ES-I3 (cell line): ENCODE results near the gene NEK10.

Experiments used
- H3K36me3 ChIP-seq: 2 replicates; pipeline ENCODE4 v1.6.1; 2013; ENCODE audit warnings: mild to moderate bottlenecking, low read length, control low read depth, moderate library complexity; ENCODE audit not compliant: insufficient read depth
- H3K4me1 ChIP-seq: 2 replicates; pipeline ENCODE4 v1.6.1; 2013; ENCODE audit warnings: mild to moderate bottlenecking, control low read depth, low read length; ENCODE audit not compliant: insufficient read depth
- H3K9ac ChIP-seq: 2 replicates; pipeline ENCODE4 v1.6.1; 2013; ENCODE audit warnings: low read depth, mild to moderate bottlenecking, low read length, moderate library complexity
- H3K9me3 ChIP-seq: 2 replicates; pipeline ENCODE4 v1.6.1; 2013; ENCODE audit warnings: mild to moderate bottlenecking, low read length, moderate library complexity; ENCODE audit not compliant: control insufficient read depth, insufficient read depth

NEK10 gene

DNA sequence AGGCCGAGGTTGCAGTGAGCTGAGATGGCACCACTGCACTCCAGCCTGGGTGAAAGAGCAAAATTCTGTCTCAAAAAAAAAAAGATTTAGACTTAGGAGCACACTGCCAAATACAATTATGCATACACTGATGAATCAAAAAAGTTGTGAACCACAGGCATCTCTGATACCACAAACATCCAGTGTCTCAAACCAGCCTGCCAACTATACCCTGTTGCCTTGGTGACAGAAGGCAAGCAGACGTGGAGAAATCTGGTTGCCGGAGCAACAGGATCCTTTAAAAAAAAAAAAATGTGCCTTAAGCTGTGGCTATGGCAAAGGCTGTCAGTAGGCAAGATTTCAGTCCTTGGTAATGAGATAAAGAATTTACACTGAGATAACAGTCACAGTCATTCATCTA lies 202.3 kb downstream of the NEK10 start:
- H3K36me3 ChIP-seq, result no peaks in the 10 kb centered on the region
- H3K9ac ChIP-seq, result no peak overlapping the region
- H3K4me1 ChIP-seq, result no peaks in the 10 kb centered on the region
- no peaks in the 10 kb centered on the region for H3K9me3 ChIP-seq

DNA sequence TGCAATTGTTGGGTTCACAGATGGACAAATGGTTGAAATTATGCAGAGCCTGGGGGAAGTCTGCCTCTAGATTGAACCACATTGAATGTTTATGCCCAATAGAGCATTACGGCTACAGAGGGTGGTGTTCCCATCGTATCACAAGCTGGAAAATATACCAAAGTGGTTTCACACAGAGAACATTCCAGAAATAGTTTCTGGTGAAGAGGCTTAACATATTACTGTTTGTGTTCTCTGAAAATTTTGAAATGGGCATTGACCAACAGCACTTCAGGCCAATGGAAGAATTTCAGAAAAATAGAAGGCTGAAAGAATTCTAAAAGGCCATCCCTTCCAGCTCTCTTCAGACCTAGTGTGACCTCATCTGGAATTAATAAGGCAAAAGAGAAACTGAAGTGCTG lies 203.9 kb downstream of the NEK10 start:
- H3K4me1 ChIP-seq, result no peaks in the 10 kb centered on the region
- H3K9ac ChIP-seq, result no peak overlapping the region
- H3K36me3 ChIP-seq, result no peaks in the 10 kb centered on the region
- H3K9me3 ChIP-seq, result no peaks in the 10 kb centered on the region

DNA sequence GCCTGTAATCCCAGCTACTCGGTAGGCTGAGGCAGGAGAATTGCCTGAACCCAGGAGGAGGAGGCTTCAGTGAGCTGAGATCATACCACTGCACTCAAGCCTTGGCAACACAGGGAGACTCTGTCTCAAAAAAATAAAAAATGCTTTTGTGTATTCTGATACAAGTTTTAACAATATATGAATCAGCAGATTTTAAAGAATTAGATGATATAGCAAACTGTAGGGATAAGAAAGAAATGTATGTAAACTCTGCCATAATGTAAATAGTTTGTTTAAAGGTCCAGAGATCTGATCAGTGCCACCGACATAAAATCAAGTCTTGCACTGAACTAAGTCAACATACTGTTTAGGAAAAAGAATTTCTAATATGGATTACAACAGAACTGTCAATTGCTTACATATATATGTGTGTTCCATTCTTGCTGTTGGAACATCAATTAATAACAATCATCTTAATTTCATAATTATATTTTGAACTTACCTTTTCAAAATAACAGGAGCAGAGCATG lies 208.3 kb downstream of the NEK10 start:
- no peaks in the 10 kb centered on the region for H3K36me3 ChIP-seq
- no peak overlapping the region for H3K9ac ChIP-seq
- H3K9me3 ChIP-seq, result no peaks in the 10 kb centered on the region
- no peaks in the 10 kb centered on the region for H3K4me1 ChIP-seq

DNA sequence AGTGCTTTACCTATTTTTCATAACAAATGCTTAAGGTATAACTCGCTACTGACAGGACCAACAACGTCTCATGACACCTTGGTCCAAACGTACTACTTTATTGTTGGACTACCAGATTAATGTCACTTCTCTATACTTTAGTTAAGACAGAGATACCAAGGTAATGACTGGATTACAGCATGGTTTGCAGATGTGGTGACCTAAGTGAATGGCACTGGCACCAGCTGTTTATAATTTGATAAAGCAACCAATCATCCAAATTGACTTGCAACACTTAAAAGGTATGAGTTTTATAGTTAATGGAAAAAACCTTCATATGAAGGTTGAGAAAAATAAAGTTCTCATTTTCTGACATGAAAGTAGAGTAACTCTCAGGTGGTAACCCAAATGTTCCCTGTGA lies 209.0 kb downstream of the NEK10 start:
- Histone ChIP-seq H3K9me3 (no peaks in the 10 kb centered on the region), H3K36me3 (no peaks in the 10 kb centered on the region), H3K4me1 (no peaks in the 10 kb centered on the region), H3K9ac (no peak overlapping the region)

DNA sequence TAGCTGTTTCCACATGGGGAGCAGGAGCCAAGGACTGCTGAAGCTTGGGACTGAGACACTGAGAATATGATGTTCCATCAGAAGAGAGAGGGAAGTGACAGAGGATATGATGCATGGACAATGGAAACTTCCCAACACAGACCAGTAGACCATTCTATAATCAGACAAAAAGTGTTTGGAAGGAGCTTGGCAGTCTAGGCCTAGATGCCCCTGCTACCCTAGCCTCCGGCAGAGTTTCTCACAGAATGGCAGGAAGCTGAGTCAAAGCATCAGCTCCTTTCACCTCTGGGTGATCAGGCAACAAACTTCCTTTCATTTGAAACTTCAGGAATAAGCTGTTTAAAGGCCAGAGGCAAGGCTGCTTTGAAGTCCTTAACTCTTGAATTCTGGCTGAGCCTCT lies 222.0 kb downstream of the NEK10 start:
- Histone ChIP-seq H3K4me1 (no peaks in the 10 kb centered on the region), H3K9ac (no peak overlapping the region), H3K9me3 (no peaks in the 10 kb centered on the region), H3K36me3 (no peaks in the 10 kb centered on the region)

DNA sequence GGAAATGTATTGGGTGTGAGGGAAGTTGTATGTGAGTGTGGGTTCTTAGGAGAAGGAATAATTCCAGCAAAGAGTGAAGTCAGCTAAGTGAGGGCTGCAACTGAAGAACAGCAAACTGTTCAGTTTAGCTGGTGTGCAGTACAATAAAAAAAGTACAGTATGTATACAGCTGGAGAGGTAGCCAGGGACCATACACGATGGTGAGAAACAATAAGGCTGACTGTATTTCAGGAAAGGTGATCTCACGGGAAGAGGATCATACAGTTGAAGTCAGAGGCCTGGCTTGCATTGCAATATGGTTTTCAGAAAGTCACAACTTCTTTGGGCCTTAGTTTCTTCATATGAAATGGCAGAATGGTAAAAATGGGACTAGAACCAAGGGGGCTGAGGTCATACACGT lies 222.4 kb downstream of the NEK10 start:
- no peaks in the 10 kb centered on the region for H3K36me3 ChIP-seq
- no peaks in the 10 kb centered on the region for H3K9me3 ChIP-seq
- no peak overlapping the region for H3K9ac ChIP-seq
- H3K4me1 ChIP-seq, result no peaks in the 10 kb centered on the region

DNA sequence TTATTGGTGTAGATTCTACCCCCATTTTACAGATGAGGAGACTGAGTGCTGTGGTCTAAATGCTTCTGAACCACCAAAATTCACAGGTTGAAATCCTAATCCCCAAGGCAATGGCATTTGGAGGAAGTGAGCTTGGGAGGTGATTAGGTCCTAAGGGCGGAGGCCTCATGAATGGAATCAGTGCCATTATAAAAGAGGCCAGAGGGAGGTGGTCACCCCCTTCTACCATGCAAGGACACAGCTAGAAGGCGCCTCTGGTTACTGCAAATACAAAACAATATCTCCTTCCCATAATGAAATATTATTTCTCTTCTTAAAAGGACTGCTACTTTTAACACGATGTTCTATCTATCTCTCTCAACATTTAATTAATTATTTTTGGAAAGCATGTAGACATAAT lies 223.5 kb downstream of the NEK10 start:
- Histone ChIP-seq H3K9ac (no peak overlapping the region), H3K9me3 (peaks cover 9% of the 10 kb centered on the region), H3K36me3 (no peaks in the 10 kb centered on the region), H3K4me1 (no peaks in the 10 kb centered on the region)

DNA sequence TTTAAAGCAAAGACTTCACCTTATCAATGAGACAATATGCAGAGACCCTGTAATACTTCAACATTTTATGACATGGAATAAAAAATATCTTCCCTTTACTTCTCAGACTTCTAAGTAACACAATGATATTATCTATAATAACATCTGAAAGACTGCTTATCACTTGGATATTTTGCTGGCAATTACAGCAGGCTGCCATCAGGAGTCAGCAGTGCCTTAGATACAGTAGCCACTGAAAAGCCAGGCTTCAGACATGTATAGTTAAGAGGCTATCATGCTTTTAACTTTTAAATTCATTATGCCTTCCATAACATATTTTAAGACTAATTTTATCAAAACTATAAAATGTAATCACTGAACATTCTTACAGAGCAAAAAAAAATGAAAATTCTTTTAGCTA lies 227.5 kb downstream of the NEK10 start:
- Histone ChIP-seq H3K9me3 (peaks cover 9% of the 10 kb centered on the region), H3K9ac (no peak overlapping the region), H3K4me1 (no peaks in the 10 kb centered on the region), H3K36me3 (no peaks in the 10 kb centered on the region)

DNA sequence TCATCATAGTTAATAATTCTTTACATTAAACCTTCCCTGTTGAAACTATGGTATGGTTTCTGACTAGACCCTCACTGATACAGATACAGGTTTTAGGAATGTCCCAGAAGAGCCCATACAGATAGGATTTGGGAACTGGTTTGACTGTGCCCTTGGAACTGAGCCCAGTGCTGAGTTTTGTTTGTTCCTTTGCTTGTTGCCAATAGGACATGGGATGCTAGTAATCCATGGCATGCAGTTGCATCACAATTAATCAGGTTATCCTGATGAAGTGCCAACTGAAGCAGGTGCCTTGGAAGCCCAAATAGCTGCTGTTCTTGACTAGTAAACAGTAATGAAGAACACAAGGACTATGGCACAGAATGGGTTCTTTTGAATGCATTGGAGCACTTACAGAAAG lies 230.6 kb downstream of the NEK10 start:
- no peaks in the 10 kb centered on the region for H3K36me3 ChIP-seq
- H3K9ac ChIP-seq, result no peak overlapping the region
- H3K9me3 ChIP-seq, result peaks cover 9% of the 10 kb centered on the region
- H3K4me1 ChIP-seq, result no peaks in the 10 kb centered on the region

DNA sequence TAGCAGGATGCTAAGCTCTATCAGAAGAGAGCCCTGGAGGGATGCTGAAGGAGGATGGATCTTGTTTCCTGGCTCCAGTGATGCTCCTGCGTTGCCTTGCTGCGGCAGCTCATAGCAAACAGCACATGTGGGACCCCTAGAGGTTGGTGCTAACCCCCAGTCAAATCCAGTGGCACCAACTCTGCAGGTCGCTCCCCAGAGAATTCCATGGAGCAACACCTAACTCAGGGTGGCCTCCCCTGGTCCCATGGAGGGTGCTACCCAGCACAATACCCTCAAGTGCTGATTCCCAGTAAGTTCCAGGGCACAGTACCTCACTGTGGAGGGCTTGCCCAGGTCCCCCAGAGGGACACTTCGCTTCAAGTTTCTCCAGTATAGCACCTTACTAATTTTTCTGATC lies 231.2 kb downstream of the NEK10 start:
- Histone ChIP-seq H3K9me3 (peaks cover 9% of the 10 kb centered on the region), H3K9ac (no peak overlapping the region), H3K36me3 (no peaks in the 10 kb centered on the region), H3K4me1 (no peaks in the 10 kb centered on the region)

DNA sequence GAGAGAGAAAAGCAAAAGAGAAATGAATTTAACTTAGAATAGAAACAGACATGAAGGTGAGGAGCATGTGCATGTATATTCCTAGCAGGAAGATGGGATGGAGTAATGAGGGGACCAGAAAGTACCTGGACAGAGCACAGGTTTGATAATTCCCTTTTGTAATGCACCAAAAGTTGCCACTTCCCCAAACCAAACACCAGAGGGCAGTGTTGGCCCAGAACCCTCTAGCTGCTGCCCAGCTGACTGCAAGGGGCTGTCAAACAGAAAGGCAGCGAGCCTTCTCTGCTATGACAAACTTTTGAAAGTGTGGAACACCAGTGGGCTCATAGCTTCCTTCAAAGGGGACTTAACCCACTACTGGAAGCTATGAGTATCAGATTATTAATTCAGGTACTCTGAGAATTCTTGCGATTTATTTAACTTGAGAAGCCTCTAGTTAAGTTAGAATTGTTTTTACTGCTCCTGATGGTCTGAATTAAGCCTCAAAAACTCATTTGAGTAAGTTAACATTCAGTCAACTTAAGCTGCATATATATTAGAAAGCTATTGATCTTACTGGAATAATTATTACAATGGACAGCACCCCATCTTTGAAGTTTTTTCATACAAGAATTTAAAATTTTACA lies 234.9 kb downstream of the NEK10 start:
- Histone ChIP-seq H3K36me3 (no peaks in the 10 kb centered on the region), H3K9ac (no peak overlapping the region), H3K4me1 (no peaks in the 10 kb centered on the region), H3K9me3 (no peaks in the 10 kb centered on the region)

DNA sequence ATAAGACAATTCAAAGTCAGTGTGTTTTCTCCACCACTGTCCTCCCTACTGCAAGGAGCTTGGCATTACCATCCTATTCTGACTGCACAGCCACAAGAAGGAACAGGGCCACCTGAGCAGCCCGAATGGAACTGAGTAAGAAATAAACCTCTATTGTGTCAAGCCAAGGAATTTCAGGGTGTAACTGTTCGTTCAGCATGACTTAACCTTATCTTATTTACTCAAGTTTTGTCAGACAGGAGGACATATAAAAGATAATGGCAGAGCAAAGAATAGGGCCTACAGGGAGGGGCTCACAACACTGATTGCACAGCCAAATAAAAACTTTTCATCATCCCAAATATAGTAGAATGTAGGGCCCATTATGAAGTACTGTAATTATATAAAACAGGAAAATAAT lies 236.1 kb downstream of the NEK10 start:
- no peaks in the 10 kb centered on the region for H3K4me1 ChIP-seq
- H3K9ac ChIP-seq, result no peak overlapping the region
- no peaks in the 10 kb centered on the region for H3K36me3 ChIP-seq
- H3K9me3 ChIP-seq, result no peaks in the 10 kb centered on the region

DNA sequence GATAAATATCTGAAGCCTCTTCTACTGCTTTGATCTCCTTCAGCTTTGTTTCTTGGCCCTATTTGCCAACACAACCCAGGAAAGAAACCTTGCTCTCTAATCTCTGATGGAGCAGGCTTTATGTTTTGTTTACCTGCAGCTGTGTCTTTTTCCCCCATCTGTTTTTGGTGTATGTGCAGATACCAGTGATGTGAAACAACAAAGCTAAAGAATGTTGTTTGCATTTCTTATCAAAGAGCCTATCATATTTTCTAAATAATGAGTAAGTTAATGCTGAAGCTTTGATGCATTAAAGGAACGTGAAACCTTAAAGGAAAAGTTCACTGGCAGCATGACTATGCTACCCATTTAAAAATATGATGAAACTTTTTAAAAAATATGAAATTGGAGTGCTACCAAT lies 238.4 kb downstream of the NEK10 start:
- no peaks in the 10 kb centered on the region for H3K36me3 ChIP-seq
- no peak overlapping the region for H3K9ac ChIP-seq
- no peaks in the 10 kb centered on the region for H3K9me3 ChIP-seq
- H3K4me1 ChIP-seq, result no peaks in the 10 kb centered on the region

DNA sequence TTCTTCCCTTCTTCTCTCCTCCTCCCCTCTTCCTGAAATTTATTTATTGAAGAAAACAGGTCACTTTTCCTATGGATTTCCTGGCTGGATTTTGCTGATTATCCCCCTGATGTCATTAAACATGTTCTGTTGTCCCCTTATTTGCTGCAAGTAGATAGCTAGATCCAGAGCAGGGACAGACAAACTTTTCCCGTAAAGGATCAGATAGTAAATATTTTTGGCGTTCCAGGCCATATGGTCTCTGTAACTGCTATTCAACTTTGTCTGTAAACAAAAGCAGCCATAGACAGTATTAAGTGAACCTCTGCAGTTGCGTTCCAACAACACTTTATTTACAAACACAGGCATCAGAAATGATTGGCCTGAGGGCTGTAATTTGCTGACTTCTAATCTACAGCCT lies 241.3 kb downstream of the NEK10 start:
- no peaks in the 10 kb centered on the region for H3K36me3 ChIP-seq
- H3K4me1 ChIP-seq, result no peaks in the 10 kb centered on the region
- no peak overlapping the region for H3K9ac ChIP-seq
- no peaks in the 10 kb centered on the region for H3K9me3 ChIP-seq

DNA sequence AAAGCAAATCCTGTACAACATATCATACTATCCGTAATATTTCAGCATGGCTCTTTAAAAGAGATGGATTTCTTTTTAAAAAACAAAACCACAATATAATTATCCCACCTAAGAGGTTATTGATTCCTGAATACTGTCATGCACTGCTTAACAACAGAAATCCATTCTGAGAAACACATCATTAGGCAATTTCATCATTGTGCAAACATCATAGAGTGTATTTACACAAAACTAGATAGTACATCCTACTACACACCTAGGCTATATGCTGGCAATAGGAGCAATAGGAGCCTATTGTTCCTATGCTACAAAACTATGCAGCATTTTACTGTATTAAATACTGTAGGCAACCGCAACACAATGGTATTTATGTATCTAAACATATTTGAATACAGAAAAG lies 242.0 kb downstream of the NEK10 start:
- no peak overlapping the region for H3K9ac ChIP-seq
- H3K4me1 ChIP-seq, result no peaks in the 10 kb centered on the region
- H3K36me3 ChIP-seq, result no peaks in the 10 kb centered on the region
- H3K9me3 ChIP-seq, result no peaks in the 10 kb centered on the region
